ENCODE data around the gene SESN1.

Gene SESN1

GRCh38 chr6:108955329-108955949, 139.2 kb downstream of the SESN1 start:
- DNase-seq, result no peak

- DNase-seq, result no peak
Measured at GRCh38 chr6:108953681-108954080, 141.0 kb downstream of the SESN1 start.

- DNase-seq, result no peak
Measured at GRCh38 chr6:108952776-108953486, 141.7 kb downstream of the SESN1 start.

- DNase-seq, result no peak
Measured at GRCh38 chr6:108951351-108951953, 143.2 kb downstream of the SESN1 start.

- DNase-seq, result no peak
Measured at GRCh38 chr6:108948181-108948661, 146.4 kb downstream of the SESN1 start.

- no peak for DNase-seq
Measured at GRCh38 chr6:108947114-108947854, 147.4 kb downstream of the SESN1 start.

GRCh38 chr6:108946695-108947094, 148.0 kb downstream of the SESN1 start:
- DNase-seq, result no peak

GRCh38 chr6:108945681-108946159, 148.9 kb downstream of the SESN1 start:
- no peak for DNase-seq

GRCh38 chr6:108944707-108945680, 149.7 kb downstream of the SESN1 start:
- no peak for DNase-seq

GRCh38 chr6:108944071-108944470, 150.6 kb downstream of the SESN1 start:
- no peak for DNase-seq

- DNase-seq, result peak in 2 of 4 experiments; percentile 20 to 39
Measured at GRCh38 chr6:108942556-108943492, 151.8 kb downstream of the SESN1 start.

GRCh38 chr6:108941859-108942258, 152.8 kb downstream of the SESN1 start:
- DNase-seq, result no peak

- no peak for DNase-seq
Measured at GRCh38 chr6:108941281-108941680, 153.4 kb downstream of the SESN1 start.

GRCh38 chr6:108940741-108941140, 153.9 kb downstream of the SESN1 start:
- DNase-seq, result no peak

- DNase-seq, result no peak
Measured at GRCh38 chr6:108937170-108937569, 157.5 kb downstream of the SESN1 start.

Data from activated CD4-positive, CD25-positive, alpha-beta regulatory T cell (primary cell).